ENCODE measurements around the gene CTNNBL1. TPM values are rescaled to one million over a fixed set of nuclear protein-coding genes. Genes with fewer than 3 reads are reported as not detected.
"Not testable (repeated sequence)": the region's sequence is repeated elsewhere in the genome, so short reads cannot be mapped to it uniquely, and the experiment has no call there.

Gene CTNNBL1
- total RNA-seq, 2 donors from 2014 or later = 65.9 to 102 TPM

DNA sequence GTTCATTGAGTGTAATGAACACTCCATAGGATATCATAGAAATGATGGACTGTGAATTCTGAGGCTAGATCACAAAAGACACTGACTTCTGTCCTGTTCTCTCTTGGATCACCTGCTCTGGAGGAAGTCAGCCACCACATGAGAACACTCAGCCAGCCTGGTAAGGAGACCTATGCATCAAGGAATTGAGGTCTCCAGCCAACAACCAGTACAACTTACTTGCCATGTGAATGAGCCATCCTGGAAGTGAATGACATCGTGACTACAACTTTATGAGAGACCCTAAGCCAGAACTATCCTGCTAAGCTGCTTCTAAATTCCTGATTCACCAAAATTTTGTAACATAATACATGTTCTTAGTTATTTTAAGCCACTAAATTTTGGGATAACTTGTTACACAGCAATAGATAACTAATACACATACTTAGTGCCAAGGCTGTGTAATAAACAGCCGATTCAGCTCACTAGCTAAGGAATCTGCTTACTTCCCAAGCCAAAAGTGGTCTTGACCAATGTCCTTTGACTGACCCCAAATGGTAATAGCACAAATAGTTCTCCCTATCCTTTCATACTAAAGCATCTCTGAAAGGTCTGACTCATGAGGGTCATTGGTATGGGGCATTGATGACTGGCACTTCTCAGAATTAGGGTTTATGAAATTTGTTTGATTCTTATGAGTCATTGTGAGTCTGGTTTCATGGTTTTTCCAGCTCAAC lies 6.9 kb upstream of the CTNNBL1 start:
- H3K36me3 Mint-ChIP-seq (ENCODE audit: insufficient read depth in 2 of 2) = no peaks in the 10 kb centered on the region
- peaks cover 24% of the 10 kb centered on the region for H3K4me1 Mint-ChIP-seq (ENCODE audit: low read depth)
- ATAC-seq (replicated peaks in 1 of 2) (peak; percentile 92 to 93), DNase-seq (peak; percentile 7 to 10)
- peak overlapping the region in 1 of 2 donors; percentile 30 for H3K4me3 Mint-ChIP-seq
- peak overlapping the region; percentile 34 for H3K27ac Mint-ChIP-seq
- H3K9me3 Mint-ChIP-seq = peaks cover 0 to 3% of the 10 kb centered on the region in 2 donors
- peaks cover 55% of the 10 kb centered on the region for H3K27me3 Mint-ChIP-seq (ENCODE audit: low read depth)

GRCh38 chr20:37687478-37687805 lies 6.4 kb upstream of the CTNNBL1 start:
- no peak for DNase-seq
- H3K4me1 Mint-ChIP-seq (ENCODE audit: low read depth) = peaks cover 24% of the 10 kb centered on the region
- H3K27me3 Mint-ChIP-seq (ENCODE audit: low read depth) = peaks cover 57% of the 10 kb centered on the region
- no peaks in the 10 kb centered on the region for H3K36me3 Mint-ChIP-seq (ENCODE audit: insufficient read depth in 2 of 2)
- H3K9me3 Mint-ChIP-seq = peaks cover 0 to 3% of the 10 kb centered on the region in 2 donors
- ATAC-seq (replicated peaks in 1 of 2) = peak; percentile 56 to 77
- H3K4me3 Mint-ChIP-seq = peak overlapping the region; percentile 23 to 30
- H3K27ac Mint-ChIP-seq = peak overlapping the region; percentile 34

- H3K4me3 Mint-ChIP-seq = peak overlapping the region; percentile 23 to 25
- DNase-seq = no peak
- no peak overlapping the region for H3K27ac Mint-ChIP-seq
- peaks cover 24% of the 10 kb centered on the region for H3K4me1 Mint-ChIP-seq (ENCODE audit: low read depth)
- H3K36me3 Mint-ChIP-seq (ENCODE audit: insufficient read depth in 2 of 2) = no peaks in the 10 kb centered on the region
- H3K27me3 Mint-ChIP-seq (ENCODE audit: low read depth) = peaks cover 61% of the 10 kb centered on the region
- H3K9me3 Mint-ChIP-seq = peaks cover 0 to 3% of the 10 kb centered on the region in 2 donors
- no peak for ATAC-seq (replicated peaks in 1 of 2)
These were observed 5.7 kb upstream of the CTNNBL1 start for GRCh38 chr20:37688093-37688492.

DNA sequence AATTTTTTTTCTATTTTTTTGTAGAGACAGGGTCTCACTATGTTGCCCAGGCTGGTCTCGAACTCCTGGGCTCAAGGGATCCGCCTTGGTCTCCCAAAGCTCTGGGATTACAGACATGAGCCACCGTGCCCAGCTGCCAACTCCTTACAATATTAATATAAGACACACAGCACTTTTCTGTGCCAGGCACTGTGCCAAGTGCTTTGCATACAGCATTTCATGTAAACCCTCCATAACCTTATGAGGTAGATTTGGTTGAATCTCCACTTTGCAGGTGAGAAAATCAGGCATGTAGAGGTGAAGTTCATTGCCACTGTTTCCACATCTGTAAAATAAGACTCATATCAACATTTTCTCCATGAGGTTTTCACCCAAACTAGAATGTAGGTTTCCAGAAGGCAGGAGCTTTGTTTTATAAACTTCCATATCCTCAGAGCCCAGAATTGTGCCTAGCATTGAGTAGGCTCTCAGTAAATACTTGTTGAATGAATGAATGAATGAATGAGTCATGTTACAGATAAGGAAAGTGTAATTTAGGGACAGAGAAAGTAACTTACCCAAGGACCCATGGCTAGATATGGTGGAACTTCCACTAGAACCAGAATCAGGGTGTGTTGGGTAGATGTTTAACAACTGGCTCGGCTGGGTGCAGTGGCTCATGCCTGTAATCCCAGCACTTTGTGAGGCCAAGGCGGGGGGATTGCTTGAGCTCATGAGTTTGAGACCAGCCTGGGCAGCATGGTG lies 3.0 kb upstream of the CTNNBL1 start:
- Mint-ChIP-seq H3K27me3 (ENCODE audit: low read depth) (peaks cover 52% of the 10 kb centered on the region), H3K27ac (no peak overlapping the region), H3K9me3 (peaks cover 0 to 3% of the 10 kb centered on the region in 2 donors), H3K4me1 (ENCODE audit: low read depth) (peaks cover 30% of the 10 kb centered on the region), H3K4me3 (no peak overlapping the region), H3K36me3 (ENCODE audit: insufficient read depth in 2 of 2) (peaks cover 0 to 3% of the 10 kb centered on the region in 2 donors)
- ATAC-seq (replicated peaks in 1 of 2) (no peak), DNase-seq (no peak)

GRCh38 chr20:37692459-37693166 lies 1.2 kb upstream of the CTNNBL1 start:
- peak overlapping the region; percentile 90 to 94 for H3K4me3 Mint-ChIP-seq

DNA sequence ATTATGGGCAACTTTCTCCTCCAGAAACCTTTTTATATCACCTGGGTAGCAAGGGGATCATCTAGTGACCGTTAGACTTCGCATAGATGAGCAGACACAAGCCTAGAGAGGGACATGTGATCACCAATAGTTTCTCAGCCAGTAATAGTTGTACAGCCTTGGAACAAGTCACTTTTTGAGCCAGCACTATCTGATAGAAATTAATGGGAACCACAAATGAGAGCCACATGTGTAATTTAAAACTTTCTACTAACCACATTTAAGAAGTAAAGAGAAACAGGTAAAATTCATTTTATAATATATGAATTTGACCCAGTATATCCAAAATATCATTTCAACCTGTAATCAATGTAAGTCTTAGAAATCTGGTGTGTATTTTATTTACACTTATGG lies 592 bp upstream of the CTNNBL1 start:
- H3K9me3 Mint-ChIP-seq = no peaks in the 10 kb centered on the region
- peak overlapping the region; percentile 90 to 94 for H3K4me3 Mint-ChIP-seq
- ATAC-seq (replicated peaks in 1 of 2) (no peak), DNase-seq (no peak)
- no peak overlapping the region for H3K27ac Mint-ChIP-seq
- H3K27me3 Mint-ChIP-seq (ENCODE audit: low read depth) = peaks cover 36% of the 10 kb centered on the region
- H3K4me1 Mint-ChIP-seq (ENCODE audit: low read depth) = peaks cover 14% of the 10 kb centered on the region
- H3K36me3 Mint-ChIP-seq (ENCODE audit: insufficient read depth in 2 of 2) = peaks cover 0 to 3% of the 10 kb centered on the region in 2 donors

More at GRCh38 chr20:37692459-37693166, 1.2 kb upstream of the CTNNBL1 start:
- H3K4me1 Mint-ChIP-seq (ENCODE audit: low read depth) = peaks cover 17% of the 10 kb centered on the region
- no peak for ATAC-seq (replicated peaks in 1 of 2)
- peaks cover 42% of the 10 kb centered on the region for H3K27me3 Mint-ChIP-seq (ENCODE audit: low read depth)
- H3K36me3 Mint-ChIP-seq (ENCODE audit: insufficient read depth in 2 of 2) = peaks cover 0 to 3% of the 10 kb centered on the region in 2 donors
- no peak overlapping the region for H3K27ac Mint-ChIP-seq
- no peak for DNase-seq
- no peaks in the 10 kb centered on the region for H3K9me3 Mint-ChIP-seq

DNA sequence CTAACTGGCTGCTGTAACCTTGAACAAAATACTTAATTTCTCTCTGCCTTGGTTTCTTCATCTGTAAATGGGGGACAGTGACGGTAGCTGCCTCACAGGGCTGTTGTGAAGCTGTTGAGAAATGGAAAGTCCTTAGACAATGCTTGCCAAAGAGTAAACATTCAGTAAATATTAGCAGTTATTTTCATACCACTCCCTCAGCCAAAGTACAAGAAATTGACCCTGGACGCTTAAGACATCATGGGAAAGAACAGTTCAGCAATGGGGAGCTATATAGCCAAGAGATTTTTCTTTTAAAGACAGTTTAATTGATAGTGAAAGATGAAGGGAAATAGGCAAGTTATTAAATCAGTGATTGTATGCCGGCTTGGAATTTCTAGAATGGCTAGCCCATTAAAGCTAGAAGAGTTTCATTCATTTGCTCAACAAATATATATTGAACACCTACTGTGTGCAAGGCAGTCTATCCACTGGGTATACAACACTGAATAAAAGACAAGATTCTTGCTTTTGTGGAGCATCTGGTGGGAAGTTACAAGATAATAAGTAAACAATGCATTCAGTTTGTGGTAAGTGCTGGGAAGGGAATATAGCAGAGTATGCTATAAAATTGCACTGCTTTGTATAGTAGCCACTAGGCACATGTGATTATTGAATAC lies 2.0 kb downstream of the CTNNBL1 start:
- DNase-seq (no peak), ATAC-seq (replicated peaks in 1 of 2) (no peak)
- no peaks in the 10 kb centered on the region for H3K9me3 Mint-ChIP-seq
- peak overlapping the region in 1 of 2 donors; percentile 19 for H3K4me3 Mint-ChIP-seq
- H3K27ac Mint-ChIP-seq = no peak overlapping the region
- peaks cover 23% of the 10 kb centered on the region for H3K4me1 Mint-ChIP-seq (ENCODE audit: low read depth)
- H3K27me3 Mint-ChIP-seq (ENCODE audit: low read depth) = peaks cover 10% of the 10 kb centered on the region
- peaks cover 0 to 3% of the 10 kb centered on the region in 2 donors for H3K36me3 Mint-ChIP-seq (ENCODE audit: insufficient read depth in 2 of 2)

- Mint-ChIP-seq H3K4me1 (ENCODE audit: low read depth) (peaks cover 23% of the 10 kb centered on the region), H3K27me3 (ENCODE audit: low read depth) (peaks cover 6% of the 10 kb centered on the region), H3K9me3 (no peaks in the 10 kb centered on the region), H3K4me3 (no peak overlapping the region), H3K27ac (no peak overlapping the region), H3K36me3 (ENCODE audit: insufficient read depth in 2 of 2) (peaks cover 0 to 3% of the 10 kb centered on the region in 2 donors)
- DNase-seq = no peak
- no peak for ATAC-seq (replicated peaks in 1 of 2)
These were observed 3.5 kb downstream of the CTNNBL1 start for GRCh38 chr20:37697314-37697713.

DNA sequence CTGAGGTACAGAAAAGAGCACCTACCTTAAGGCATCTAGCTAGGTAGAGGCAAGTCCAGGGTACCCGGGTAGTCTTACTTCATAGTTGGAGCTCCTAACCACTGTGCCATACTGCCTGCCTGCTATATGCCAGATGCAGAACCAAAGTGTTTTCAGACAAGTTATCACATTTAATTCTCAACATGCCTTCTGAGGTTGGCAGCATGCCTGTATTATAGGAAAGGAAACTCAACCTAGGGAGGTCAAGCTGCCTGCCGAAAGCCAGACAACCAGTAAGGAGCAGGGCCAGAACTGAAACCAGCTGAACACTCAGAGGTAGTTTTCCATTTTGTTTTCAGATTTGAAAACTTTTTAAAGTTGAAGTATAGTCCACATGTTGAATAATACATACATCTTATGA lies 5.4 kb downstream of the CTNNBL1 start:
- Mint-ChIP-seq H3K9me3 (no peaks in the 10 kb centered on the region), H3K27me3 (ENCODE audit: low read depth) (no peaks in the 10 kb centered on the region), H3K4me3 (no peak overlapping the region), H3K27ac (no peak overlapping the region), H3K4me1 (ENCODE audit: low read depth) (peaks cover 23% of the 10 kb centered on the region), H3K36me3 (ENCODE audit: insufficient read depth in 2 of 2) (peaks cover 0 to 2% of the 10 kb centered on the region in 2 donors)
- ATAC-seq (replicated peaks in 1 of 2) = no peak
- no peak for DNase-seq

DNA sequence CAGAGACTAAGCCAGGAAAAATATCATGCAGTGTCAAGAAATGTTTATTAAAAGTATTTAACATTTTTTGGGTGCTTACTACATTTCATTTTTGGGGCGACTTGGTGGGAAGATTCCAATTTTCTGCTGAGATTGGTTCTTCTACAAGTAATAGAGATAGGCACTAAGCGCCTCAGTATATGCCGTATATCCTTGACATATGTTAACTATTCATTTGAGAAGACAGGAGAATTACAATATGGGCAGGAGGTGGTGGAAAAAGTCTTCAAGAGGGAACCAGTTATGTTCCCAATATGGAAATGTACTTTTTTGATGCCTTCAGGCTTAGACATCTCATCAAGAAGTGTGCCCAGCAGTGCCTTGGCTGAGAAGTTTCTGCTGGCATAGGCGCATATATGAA lies 6.5 kb downstream of the CTNNBL1 start:
- Mint-ChIP-seq H3K9me3 (no peaks in the 10 kb centered on the region), H3K4me1 (ENCODE audit: low read depth) (peaks cover 21% of the 10 kb centered on the region), H3K27me3 (ENCODE audit: low read depth) (no peaks in the 10 kb centered on the region), H3K36me3 (ENCODE audit: insufficient read depth in 2 of 2) (no peaks in the 10 kb centered on the region), H3K4me3 (no peak overlapping the region), H3K27ac (no peak overlapping the region)
- no peak for ATAC-seq (replicated peaks in 1 of 2)
- no peak for DNase-seq

GRCh38 chr20:37701676-37702075 lies 7.8 kb downstream of the CTNNBL1 start:
- not testable (repeated sequence) for H3K4me3 Mint-ChIP-seq; H3K27me3 Mint-ChIP-seq (ENCODE audit: low read depth); H3K27ac Mint-ChIP-seq; H3K9me3 Mint-ChIP-seq; H3K36me3 Mint-ChIP-seq (ENCODE audit: insufficient read depth in 2 of 2)
- DNase-seq (peak in 1 of 2 donors; percentile 14), ATAC-seq (replicated peaks in 1 of 2) (peak in 1 of 2 donors; percentile 61)
- H3K4me1 Mint-ChIP-seq (ENCODE audit: low read depth) = peaks cover 13% of the 10 kb centered on the region

- H3K4me1 Mint-ChIP-seq (ENCODE audit: low read depth) = peaks cover 14% of the 10 kb centered on the region
- no peaks in the 10 kb centered on the region for H3K9me3 Mint-ChIP-seq
- H3K36me3 Mint-ChIP-seq (ENCODE audit: insufficient read depth in 2 of 2) = peaks cover 0 to under 1% of the 10 kb centered on the region in 2 donors
- no peak overlapping the region for H3K4me3 Mint-ChIP-seq
- no peaks in the 10 kb centered on the region for H3K27me3 Mint-ChIP-seq (ENCODE audit: low read depth)
- ATAC-seq (replicated peaks in 1 of 2) (no peak), DNase-seq (no peak)
- no peak overlapping the region for H3K27ac Mint-ChIP-seq
These were observed 8.7 kb downstream of the CTNNBL1 start for GRCh38 chr20:37702403-37703034.

Data from activated T-cell treated with anti-CD3 and anti-CD28 coated beads, Interleukin-2, amount 50 U/mL, for 72 hours (primary cell).